Spleen (tissue), 7 donors: ENCODE measurements around the gene SLCO2B1.

Experiments
- POLR2A ChIP-seq, 3 donors: fragments of 450-650 bp; IDR thresholded peaks; one replicate each; pipeline ENCODE4 v1.5.1; 2017; ENCODE audit warnings: antibody characterized with exemption in 3 of 3, mild to moderate bottlenecking in 1 of 3
- POLR2AphosphoS5 ChIP-seq, 3 donors: sonication (generic); formaldehyde crosslinking; IDR thresholded peaks; one replicate each; pipeline ENCODE4 v1.5.1; 2017; ENCODE audit warnings: antibody characterized with exemption in 3 of 3
- TF ChIP-seq, protein P1 (sequence below), 11 experiments: fragments of 200-600 bp in 7 of 11; fragments of 450-650 bp in 4 of 11; sonication (generic) in 4 of 11; IDR thresholded peaks in 8 of 11; conservative IDR thresholded peaks in 3 of 11; 1 replicate in 7 of 11; 2 replicates in 4 of 11; pipeline versions ENCODE4 v1.4.0 to v1.8.0; 2016 to 2021; ENCODE audit warnings: antibody characterized with exemption in 11 of 11, inconsistent platforms in 4 of 11, mild to moderate bottlenecking in 1 of 11
- donor health status: DM: no; HTN: no; CAD: no; lungs with moderate emphysema.
- donor health status: DM: no; HTN: no; CAD: no.
- donor health status: DM: no; HTN: no; CAD: no.

DNA sequence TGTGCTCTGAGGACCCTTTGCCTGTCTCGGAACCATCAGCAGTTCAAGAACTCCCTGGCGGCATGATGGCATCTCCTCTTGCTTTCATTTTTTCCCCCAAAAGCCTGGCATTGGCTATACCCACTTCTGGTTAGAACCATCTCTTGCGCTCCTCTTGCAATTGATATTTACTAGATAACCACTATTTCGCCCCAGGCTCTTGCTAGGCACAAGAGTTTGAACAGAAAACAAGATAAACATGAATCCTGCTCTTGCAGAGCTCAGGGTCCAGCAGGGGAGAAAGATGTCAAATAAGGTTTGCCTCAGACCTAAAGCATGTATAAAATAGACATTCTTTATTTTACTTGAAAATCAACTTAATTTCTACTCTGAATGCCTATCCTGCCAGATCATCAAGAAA is 33.1 kb downstream of the SLCO2B1 start:
- TF ChIP-seq, protein P1, sequence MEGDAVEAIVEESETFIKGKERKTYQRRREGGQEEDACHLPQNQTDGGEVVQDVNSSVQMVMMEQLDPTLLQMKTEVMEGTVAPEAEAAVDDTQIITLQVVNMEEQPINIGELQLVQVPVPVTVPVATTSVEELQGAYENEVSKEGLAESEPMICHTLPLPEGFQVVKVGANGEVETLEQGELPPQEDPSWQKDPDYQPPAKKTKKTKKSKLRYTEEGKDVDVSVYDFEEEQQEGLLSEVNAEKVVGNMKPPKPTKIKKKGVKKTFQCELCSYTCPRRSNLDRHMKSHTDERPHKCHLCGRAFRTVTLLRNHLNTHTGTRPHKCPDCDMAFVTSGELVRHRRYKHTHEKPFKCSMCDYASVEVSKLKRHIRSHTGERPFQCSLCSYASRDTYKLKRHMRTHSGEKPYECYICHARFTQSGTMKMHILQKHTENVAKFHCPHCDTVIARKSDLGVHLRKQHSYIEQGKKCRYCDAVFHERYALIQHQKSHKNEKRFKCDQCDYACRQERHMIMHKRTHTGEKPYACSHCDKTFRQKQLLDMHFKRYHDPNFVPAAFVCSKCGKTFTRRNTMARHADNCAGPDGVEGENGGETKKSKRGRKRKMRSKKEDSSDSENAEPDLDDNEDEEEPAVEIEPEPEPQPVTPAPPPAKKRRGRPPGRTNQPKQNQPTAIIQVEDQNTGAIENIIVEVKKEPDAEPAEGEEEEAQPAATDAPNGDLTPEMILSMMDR (IDR thresholded peaks at IDR 0.05 in 8 of 11, conservative IDR thresholded peaks at IDR 0.05 in 3 of 11): no peak
- TF ChIP-seq POLR2AphosphoS5 (IDR thresholded peaks at IDR 0.05): no peak
- TF ChIP-seq POLR2A (IDR thresholded peaks at IDR 0.05): no peak
